Hepatic stellate cell (primary cell): ENCODE results near the gene HOXC4.

ENCODE experiments used
- DNase-seq: peaks from one replicate; pipeline ENCODE4 v3.0.0; 2011; ENCODE audit warnings: low spot score

Gene HOXC4

DNA sequence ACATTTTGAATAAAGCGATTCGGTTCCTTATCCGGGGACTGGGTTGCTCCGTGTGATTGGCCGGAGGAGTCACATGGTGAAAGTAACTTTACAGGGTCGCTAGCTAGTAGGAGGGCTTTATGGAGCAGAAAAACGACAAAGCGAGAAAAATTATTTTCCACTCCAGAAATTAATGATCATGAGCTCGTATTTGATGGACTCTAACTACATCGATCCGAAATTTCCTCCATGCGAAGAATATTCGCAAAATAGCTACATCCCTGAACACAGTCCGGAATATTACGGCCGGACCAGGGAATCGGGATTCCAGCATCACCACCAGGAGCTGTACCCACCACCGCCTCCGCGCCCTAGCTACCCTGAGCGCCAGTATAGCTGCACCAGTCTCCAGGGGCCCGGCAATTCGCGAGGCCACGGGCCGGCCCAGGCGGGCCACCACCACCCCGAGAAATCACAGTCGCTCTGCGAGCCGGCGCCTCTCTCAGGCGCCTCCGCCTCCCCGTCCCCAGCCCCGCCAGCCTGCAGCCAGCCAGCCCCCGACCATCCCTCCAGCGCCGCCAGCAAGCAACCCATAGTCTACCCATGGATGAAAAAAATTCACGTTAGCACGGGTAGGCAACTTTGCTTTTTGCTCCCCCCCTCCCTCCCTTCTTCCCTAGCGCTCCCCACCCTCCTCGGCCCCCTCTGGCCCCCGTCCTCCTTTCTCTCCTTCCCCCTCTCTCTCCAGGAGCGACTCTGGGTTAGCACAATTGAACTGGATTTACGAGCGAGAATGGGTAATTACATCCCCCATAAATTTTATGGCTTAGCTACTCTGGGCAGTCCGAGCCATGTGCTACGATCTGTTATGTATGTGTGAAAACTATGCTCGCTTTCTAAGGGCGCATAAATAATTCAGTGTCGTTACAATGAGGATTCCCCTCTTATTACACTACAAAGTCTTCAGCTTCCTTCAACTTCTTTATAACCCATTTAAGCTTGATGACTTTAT is at the start of gene HOXC4:
Gene HOXC4 (plus strand): TSS at position 85 of the 991 bp plus-strand sequence. CDS start 88 bp downstream, at position 173.
- DNase-seq = no peak

- no peak for DNase-seq
These were observed 49.4 kb upstream of the HOXC4 start for GRCh38 chr12:54004063-54004840.

- no peak for DNase-seq
These were observed 48.6 kb upstream of the HOXC4 start for GRCh38 chr12:54004841-54005530.

DNA sequence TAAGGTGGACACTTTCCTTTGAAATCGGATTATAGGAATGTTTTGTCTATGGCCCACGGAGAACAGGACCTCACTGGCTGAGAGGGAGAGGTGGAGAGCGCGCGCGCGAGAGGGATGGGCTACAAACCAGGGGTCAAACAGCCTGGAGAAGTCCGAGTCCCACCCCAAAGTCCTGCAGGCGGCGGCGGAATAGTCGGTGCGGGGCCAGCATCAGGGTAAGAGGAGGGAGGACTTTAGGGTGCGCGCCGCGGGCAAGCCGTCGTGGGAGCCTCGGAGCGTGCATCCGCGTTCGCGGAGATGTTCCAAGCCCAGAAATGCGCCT is 48.1 kb upstream of the HOXC4 start:
- no peak for DNase-seq

DNA sequence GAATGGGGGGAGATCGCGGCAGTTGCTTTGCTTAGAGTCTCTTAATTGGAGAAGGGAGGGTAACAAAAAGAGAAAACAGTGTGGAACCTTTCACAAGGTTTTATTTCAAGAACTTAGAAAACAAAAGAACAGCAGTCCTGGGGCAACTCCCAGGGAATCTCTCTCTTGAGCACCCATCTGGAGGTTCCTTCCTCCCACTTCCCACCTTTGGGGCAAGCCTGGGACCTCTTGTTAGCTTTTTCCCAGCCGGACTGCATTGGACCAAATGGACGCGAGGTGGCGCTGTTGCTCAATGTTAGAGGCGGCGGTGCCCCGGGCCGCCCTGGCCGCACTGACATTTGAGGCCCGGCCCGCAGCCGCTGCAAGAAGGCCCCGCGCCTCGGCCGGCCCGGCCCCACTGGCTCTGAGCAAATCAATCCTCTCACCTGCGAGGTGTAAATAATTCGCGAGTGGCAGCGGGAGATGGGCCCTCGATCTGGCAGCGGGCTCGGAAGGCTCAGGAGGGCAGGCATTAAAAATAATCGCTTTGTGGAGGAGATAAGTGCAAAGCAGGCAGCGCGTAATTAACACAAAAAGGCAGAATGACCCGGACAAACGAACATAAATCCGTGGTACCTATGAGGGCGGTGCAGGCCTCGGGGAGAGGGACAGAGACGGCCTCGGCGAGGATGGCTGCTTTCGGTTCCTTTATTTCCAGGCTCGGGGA is 47.6 kb upstream of the HOXC4 start:
- DNase-seq = peak; percentile 89

DNA sequence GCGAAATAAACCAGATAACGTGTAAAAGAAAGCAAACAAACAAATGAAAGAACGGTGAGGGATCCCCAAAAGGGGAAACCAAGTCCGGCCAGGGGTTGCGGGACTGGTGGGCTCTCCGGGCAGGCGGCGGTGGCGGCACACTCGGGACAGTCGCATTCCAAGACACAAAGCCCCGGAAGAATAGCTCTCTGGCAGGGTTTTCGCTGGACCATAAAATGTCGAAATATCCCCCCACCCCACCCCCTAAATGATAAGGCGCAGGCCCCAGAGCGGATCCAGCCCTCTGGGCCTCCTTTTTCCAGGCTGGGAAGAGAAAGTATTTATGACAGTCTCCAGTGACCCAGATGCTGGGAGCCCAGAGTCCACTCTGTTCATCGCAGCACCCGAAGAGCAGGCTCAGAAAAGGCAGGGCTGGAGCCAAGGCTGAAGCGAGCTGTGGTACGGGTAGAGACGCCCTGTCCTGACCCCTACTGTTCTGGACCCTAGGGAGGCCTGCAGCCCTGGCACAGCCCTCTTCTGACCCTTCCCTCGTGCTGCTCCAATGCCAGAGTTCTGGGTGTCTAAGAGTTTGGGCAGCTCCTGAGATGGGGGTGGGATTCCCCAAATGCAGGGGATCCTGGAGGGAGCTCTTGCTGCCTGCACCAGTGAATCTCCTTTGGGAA is 46.9 kb upstream of the HOXC4 start:
- DNase-seq = no peak

GRCh38 chr12:54007538-54008259 is 45.9 kb upstream of the HOXC4 start:
- no peak for DNase-seq

DNA sequence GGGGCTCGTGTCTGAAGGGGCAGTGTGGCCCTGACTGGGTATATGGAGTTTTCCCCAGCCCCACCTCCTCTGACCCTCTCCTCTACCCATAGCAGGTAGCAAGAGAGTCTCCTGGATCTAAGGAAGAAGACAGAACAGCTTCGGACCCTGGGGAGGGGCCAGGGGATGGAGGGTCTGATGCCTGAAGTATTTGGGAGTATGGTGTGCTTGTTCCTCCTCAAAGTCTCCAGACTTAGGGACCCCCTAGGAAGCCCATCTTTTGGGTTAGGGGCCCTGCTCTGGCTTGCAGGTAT is 45.4 kb upstream of the HOXC4 start:
- DNase-seq = no peak

GRCh38 chr12:54009171-54010052 is 44.2 kb upstream of the HOXC4 start:
- no peak for DNase-seq

DNA sequence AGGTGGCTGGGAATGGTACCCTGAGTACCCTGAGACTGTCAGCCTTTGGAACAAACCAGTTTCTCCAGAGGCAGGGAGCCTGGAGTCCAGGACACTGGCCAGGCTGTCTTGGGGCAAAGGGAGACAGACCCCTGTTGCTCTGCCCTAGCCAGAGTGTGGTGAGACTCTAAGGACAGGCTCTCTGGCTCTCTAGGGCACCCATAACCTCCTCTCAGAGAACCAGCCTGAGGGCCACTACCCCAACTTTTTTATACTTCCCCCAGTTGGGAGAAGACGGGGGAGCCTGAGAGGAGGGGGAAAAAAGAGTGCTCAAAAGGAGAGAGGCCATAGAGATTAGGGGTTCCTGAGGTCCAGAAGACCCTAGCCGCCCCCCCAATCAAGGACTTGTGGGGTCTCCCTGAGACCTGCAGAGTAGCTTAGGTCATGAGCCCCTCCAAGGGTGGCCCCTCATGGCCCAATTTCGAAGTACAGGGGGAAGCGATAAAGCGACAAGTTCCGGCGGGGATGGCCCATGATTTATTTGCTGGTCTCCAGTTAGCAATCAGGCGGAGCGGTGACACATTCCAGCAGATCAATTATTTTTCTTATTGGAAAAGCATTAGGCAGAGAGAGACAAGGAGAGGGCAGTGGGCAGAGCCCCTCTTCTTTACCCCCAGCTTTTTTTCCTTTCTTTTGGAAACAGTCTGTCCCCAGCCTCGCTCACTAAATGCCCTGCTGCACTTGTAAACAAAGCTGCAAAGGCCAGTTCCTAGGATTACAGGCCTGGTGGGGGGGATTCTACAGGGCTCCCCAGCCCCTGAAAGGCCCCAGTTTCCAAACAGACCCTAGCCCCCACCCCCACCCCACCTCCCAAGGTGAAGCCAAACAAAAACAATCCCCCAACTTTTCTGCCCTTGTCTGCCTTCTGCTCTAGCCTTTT is 43.3 kb upstream of the HOXC4 start:
- no peak for DNase-seq

DNA sequence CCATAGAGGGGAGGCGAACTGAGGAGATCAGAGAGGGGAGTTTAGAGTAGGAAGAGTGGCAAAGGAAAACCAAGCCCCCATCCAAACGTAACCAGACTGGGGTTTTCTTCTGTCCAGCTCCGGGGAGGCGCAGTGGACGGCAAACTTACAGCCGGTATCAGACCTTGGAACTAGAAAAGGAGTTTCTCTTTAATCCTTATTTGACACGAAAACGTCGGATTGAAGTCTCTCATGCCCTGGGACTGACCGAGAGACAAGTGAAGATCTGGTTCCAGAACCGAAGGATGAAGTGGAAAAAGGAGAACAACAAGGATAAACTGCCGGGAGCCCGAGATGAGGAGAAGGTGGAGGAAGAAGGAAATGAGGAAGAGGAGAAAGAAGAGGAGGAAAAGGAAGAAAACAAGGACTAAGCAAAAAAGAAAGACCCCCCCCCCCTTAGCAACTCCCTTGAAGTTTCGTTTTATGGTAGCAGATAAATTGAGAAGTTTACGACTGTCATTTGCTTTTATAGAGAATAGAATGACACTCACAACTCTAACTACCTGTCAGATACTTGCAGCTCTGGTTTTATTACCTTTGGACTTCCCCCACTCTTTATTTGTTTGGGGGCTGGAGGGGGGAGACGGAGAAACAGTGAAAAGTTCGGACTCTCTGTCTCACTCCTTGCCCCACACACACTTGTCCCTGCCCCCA is 42.5 kb upstream of the HOXC4 start:
- no peak for DNase-seq

- DNase-seq = no peak
These were observed 41.7 kb upstream of the HOXC4 start for GRCh38 chr12:54011665-54012532.

- DNase-seq = no peak
These were observed 40.8 kb upstream of the HOXC4 start for GRCh38 chr12:54012631-54013409.

- DNase-seq = no peak
These were observed 39.1 kb upstream of the HOXC4 start for GRCh38 chr12:54014377-54015017.

DNA sequence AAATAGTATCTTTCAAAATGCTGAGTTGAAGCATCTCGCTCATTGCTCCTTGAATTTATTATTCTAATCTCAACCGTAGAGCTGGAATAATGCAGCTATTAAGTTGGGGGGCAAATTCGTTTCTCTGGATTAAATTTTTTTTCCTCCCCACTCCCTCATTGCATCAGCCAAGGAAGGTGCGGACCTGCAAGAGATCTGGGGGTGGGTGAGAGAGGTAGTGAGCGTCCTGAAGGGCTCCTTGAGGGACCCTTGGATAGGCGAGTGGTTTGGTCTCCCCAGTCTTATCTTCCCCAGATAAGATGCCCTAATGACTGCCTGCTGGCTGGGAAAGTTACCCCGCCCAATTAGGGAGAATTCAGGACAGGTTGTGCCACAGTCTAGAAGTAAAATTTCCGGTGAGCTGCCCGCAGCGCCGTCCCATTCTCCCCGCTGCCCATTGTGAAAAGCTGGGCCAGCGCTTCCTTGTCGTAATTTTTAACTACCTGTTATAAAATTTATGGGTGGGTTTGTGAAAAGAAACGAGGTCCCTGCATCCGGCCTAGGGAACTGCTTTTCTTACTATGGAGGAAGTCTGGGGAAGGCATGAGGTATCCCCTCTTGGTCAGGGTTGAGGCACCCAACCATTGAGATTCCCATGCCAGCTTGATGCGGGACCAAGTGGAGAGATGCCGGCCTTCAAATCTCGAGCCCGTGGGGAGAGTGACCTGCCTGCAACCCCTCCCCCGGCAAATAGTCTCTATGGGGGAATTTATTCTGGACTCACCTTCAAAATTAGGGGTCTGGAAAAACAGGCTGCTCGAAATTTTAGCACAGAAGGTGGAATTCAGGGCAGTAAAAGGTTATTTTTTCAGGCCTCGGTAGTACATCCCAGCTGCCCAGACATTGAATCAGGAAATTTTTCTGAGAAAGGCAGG is 38.4 kb upstream of the HOXC4 start:
- DNase-seq = no peak
